Upper lobe of left lung (tissue), 4 donors: Measurements from ENCODE around the gene HOXB4.

Source experiments
- EP300 ChIP-seq, 4 donors: sonication (generic); formaldehyde crosslinking; IDR thresholded peaks; one replicate each; pipeline ENCODE4 v1.5.1; 2017; ENCODE audit warnings: antibody characterized with exemption in 4 of 4, control low read depth in 2 of 4
- POLR2A ChIP-seq, 4 donors: fragments of 450-650 bp; IDR thresholded peaks; one replicate each; pipeline ENCODE4 v1.5.1; 2016 to 2017; ENCODE audit warnings: antibody characterized with exemption in 4 of 4, mild to moderate bottlenecking in 2 of 4
- POLR2AphosphoS5 ChIP-seq, 2 donors: sonication (generic); formaldehyde crosslinking; IDR thresholded peaks; one replicate each; pipeline ENCODE4 v1.5.1; 2017; ENCODE audit warnings: antibody characterized with exemption in 2 of 2
- TF ChIP-seq, protein P1 (sequence below), 6 experiments: fragments of 450-650 bp in 4 of 6; fragments of 200-600 bp in 2 of 6; sonication (generic) in 2 of 6; IDR thresholded peaks; one replicate each; pipeline ENCODE4 v1.5.1; 2016 to 2019; ENCODE audit warnings: antibody characterized with exemption in 6 of 6

DNA sequence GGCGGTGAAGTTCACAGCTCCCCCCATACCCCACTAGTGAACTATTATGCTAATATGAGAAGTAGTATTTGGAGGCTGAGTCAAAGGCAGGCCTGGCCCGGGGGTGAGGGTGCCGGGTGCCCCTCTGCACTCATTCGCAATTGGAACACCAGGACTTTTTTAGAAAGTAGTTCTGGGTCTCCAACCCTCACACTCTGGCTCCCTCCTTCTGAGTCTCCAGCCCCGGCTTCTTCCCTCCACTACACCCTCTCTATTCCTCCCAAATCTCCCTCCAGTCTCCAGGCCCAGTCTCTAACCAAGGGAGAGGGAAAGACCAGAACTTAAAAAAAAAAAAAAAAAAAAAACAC, 21.9 kb downstream of the HOXB4 start:
- no peak for TF ChIP-seq EP300 (IDR thresholded peaks at IDR 0.05)
- TF ChIP-seq POLR2A (IDR thresholded peaks at IDR 0.05), result no peak
- TF ChIP-seq, protein P1, sequence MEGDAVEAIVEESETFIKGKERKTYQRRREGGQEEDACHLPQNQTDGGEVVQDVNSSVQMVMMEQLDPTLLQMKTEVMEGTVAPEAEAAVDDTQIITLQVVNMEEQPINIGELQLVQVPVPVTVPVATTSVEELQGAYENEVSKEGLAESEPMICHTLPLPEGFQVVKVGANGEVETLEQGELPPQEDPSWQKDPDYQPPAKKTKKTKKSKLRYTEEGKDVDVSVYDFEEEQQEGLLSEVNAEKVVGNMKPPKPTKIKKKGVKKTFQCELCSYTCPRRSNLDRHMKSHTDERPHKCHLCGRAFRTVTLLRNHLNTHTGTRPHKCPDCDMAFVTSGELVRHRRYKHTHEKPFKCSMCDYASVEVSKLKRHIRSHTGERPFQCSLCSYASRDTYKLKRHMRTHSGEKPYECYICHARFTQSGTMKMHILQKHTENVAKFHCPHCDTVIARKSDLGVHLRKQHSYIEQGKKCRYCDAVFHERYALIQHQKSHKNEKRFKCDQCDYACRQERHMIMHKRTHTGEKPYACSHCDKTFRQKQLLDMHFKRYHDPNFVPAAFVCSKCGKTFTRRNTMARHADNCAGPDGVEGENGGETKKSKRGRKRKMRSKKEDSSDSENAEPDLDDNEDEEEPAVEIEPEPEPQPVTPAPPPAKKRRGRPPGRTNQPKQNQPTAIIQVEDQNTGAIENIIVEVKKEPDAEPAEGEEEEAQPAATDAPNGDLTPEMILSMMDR (IDR thresholded peaks at IDR 0.05), result no peak
- no peak for TF ChIP-seq POLR2AphosphoS5 (IDR thresholded peaks at IDR 0.05)
